Mesenchymal stem cell (in vitro differentiated cells and primary cell): ENCODE data around the gene FARP1.
"Not testable (repeated sequence)": the region's sequence is repeated elsewhere in the genome, so short reads cannot be mapped to it uniquely, and the experiment has no call there.

Experiments
- DNase-seq: peaks from one replicate; pipeline ENCODE4 v3.0.0-alpha.2; 2013
- H2AFZ ChIP-seq: one replicate; pipeline ENCODE4 v1.6.1; 2013; ENCODE audit warnings: low read depth, mild to moderate bottlenecking, control low read depth, inconsistent platforms, low read length, moderate library complexity
- H2AK5ac ChIP-seq: 2 replicates; pipeline ENCODE4 v1.6.1; 2013; ENCODE audit warnings: low read length, moderate library complexity, mild to moderate bottlenecking, inconsistent platforms; ENCODE audit not compliant: severe bottlenecking
- H2BK120ac ChIP-seq: one replicate; pipeline ENCODE4 v1.6.1; 2013; ENCODE audit warnings: low read depth, mild to moderate bottlenecking, inconsistent platforms, low read length, moderate library complexity
- H2BK12ac ChIP-seq, 2 experiments: one replicate each; pipeline ENCODE4 v1.6.1; 2013; ENCODE audit warnings: inconsistent platforms in 2 of 2, low read length in 2 of 2, mild to moderate bottlenecking in 2 of 2, moderate library complexity in 2 of 2, control low read depth in 1 of 2
- H2BK15ac ChIP-seq: one replicate; pipeline ENCODE4 v1.6.1; 2013; ENCODE audit warnings: mild to moderate bottlenecking, low read depth, inconsistent platforms; ENCODE audit not compliant: poor library complexity, severe bottlenecking
- H2BK5ac ChIP-seq: 2 replicates; pipeline ENCODE4 v1.6.1; 2013; ENCODE audit warnings: low read depth, mild to moderate bottlenecking, low read length, control low read depth, inconsistent platforms; ENCODE audit not compliant: poor library complexity, severe bottlenecking
- H3K14ac ChIP-seq, 2 experiments: one replicate each; pipeline ENCODE4 v1.6.1; 2013; ENCODE audit warnings: inconsistent platforms in 2 of 2, low read length in 2 of 2, control low read depth in 1 of 2, mild to moderate bottlenecking in 1 of 2, moderate library complexity in 1 of 2
- H3K18ac ChIP-seq, 2 experiments: one replicate each; pipeline ENCODE4 v1.6.1; 2013; ENCODE audit warnings: inconsistent platforms in 2 of 2, low read length in 2 of 2, control low read depth in 1 of 2, low read depth in 1 of 2, mild to moderate bottlenecking in 1 of 2
- H3K23ac ChIP-seq, 2 experiments: one replicate each; pipeline ENCODE4 v1.6.1; 2013; ENCODE audit warnings: inconsistent platforms in 2 of 2, low read length in 2 of 2, mild to moderate bottlenecking in 2 of 2, moderate library complexity in 2 of 2, control low read depth in 1 of 2
- H3K27ac ChIP-seq: 2 replicates; pipeline ENCODE4 v1.5.1; 2013; ENCODE audit warnings: mild to moderate bottlenecking, moderate library complexity, low read length, control low read depth, inconsistent platforms; ENCODE audit not compliant: poor library complexity, severe bottlenecking
- H3K27me3 ChIP-seq, 2 experiments: 2 replicates each; pipeline versions ENCODE4 v1.6.1 to v1.7.0; 2013; ENCODE audit warnings: low read length in 2 of 2, mild to moderate bottlenecking in 2 of 2, moderate library complexity in 2 of 2, control low read depth in 1 of 2, inconsistent platforms in 1 of 2; ENCODE audit not compliant: control insufficient read depth in 1 of 2, insufficient read depth in 1 of 2
- H3K36me3 ChIP-seq, 2 experiments: 2 replicates each; pipeline versions ENCODE4 v1.6.1 to v1.7.0; 2013; ENCODE audit warnings: low read length in 2 of 2, control low read depth in 1 of 2, inconsistent platforms in 1 of 2, low read depth in 1 of 2, mild to moderate bottlenecking in 1 of 2; ENCODE audit not compliant: insufficient read depth in 2 of 2, control insufficient read depth in 1 of 2
- H3K4ac ChIP-seq, 2 experiments: one replicate each; pipeline ENCODE4 v1.6.1; 2013; ENCODE audit warnings: inconsistent platforms in 2 of 2, low read length in 2 of 2, mild to moderate bottlenecking in 2 of 2, moderate library complexity in 2 of 2, control low read depth in 1 of 2, low read depth in 1 of 2
- H3K4me1 ChIP-seq: 2 replicates; pipeline ENCODE4 v1.6.1; 2013; ENCODE audit warnings: low read depth, low read length, control low read depth; ENCODE audit not compliant: control insufficient read depth, insufficient read depth
- H3K4me2 ChIP-seq: 2 replicates; pipeline ENCODE4 v1.6.1; 2013; ENCODE audit warnings: low read length, mild to moderate bottlenecking, inconsistent platforms; ENCODE audit not compliant: poor library complexity, severe bottlenecking
- H3K4me3 ChIP-seq, 2 experiments: 2 replicates each; pipeline versions ENCODE4 v1.5.1 to v1.7.0; 2013; ENCODE audit warnings: low read length in 2 of 2, mild to moderate bottlenecking in 2 of 2, control low read depth in 1 of 2, low read depth in 1 of 2; ENCODE audit not compliant: insufficient read depth in 1 of 2
- H3K79me1 ChIP-seq: replicated peaks from 2 replicates; pipeline ENCODE4 v1.6.1; 2013; ENCODE audit warnings: mild to moderate bottlenecking, control low read depth, low read length, inconsistent platforms; ENCODE audit not compliant: poor library complexity, severe bottlenecking
- H3K9ac ChIP-seq: 2 replicates; pipeline ENCODE4 v1.7.0; 2013; ENCODE audit warnings: mild to moderate bottlenecking, low read length, moderate library complexity
- H3K9me3 ChIP-seq: 2 replicates; pipeline ENCODE4 v1.7.0; 2013; ENCODE audit warnings: mild to moderate bottlenecking, low read length; ENCODE audit not compliant: control insufficient read depth
- H4K8ac ChIP-seq: one replicate; pipeline ENCODE4 v1.6.1; 2013; ENCODE audit warnings: inconsistent platforms, mild to moderate bottlenecking, low read length, moderate library complexity
- H4K91ac ChIP-seq: one replicate; pipeline ENCODE4 v1.6.1; 2013; ENCODE audit warnings: mild to moderate bottlenecking, low read length, inconsistent platforms
- WGBS: methylation state at CpG from one replicate; pipeline ENCODE4 v1.1.7; 2013; ENCODE audit warnings: mixed read lengths; 5-methylcytosine and 5-hydroxymethylcytosine counted together

The FARP1 gene

DNA sequence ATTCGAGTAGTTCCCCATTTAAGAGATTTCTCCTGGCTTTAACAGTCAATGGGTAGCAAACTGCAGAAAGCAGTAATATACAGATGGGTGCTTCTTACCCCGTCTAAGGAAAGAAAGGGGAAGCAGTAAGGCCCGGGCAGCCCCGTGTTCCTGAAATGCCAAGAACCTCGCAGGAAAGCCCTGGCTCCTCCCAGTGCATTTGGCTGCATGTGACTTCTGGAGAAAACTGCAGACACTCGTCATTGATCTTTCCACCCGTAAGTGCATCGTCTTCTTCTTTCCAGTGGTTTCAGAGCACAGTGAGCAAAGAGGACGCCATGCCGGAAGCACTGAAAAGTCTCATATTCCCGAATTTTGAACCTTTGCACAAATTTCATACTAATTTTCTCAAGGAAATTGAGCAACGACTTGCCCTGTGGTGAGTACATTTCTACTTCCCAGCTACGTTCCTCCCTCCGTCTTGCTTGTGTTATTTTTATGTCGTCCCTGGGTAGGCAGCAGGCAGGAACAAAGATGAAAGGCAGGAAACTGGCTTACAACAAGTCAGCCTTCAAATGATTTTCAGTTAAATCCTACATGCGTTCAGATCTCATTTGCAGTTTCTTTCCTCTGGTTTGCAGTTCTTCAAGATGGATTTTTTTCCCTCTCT lies 268.8 kb downstream of the FARP1 start:
- Histone ChIP-seq H3K4me1 (no peaks in the 10 kb centered on the region), H3K79me1 (peaks cover 25% of the 10 kb centered on the region), H2BK12ac (no peak overlapping the region), H3K27ac (no peak overlapping the region), H3K9me3 (no peaks in the 10 kb centered on the region), H3K27me3 (no peaks in the 10 kb centered on the region), H4K8ac (no peak overlapping the region), H2BK120ac (no peak overlapping the region), H2AFZ (no peak overlapping the region), H3K4me3 (no peak overlapping the region), H2BK5ac (no peak overlapping the region), H4K91ac (no peak overlapping the region), H2AK5ac (no peak overlapping the region), H2BK15ac (no peak overlapping the region), H3K36me3 (peaks cover 56 to 73% of the 10 kb centered on the region in 2 experiments), H3K9ac (peak overlapping the region; percentile 39), H3K18ac (no peak overlapping the region), H3K23ac (no peak overlapping the region), H3K4me2 (no peak overlapping the region), H3K14ac (no peak overlapping the region), H3K4ac (no peak overlapping the region)
- WGBS, result 90% methylated on average over 15 of the region's 16 CpGs
- no peak for DNase-seq

DNA sequence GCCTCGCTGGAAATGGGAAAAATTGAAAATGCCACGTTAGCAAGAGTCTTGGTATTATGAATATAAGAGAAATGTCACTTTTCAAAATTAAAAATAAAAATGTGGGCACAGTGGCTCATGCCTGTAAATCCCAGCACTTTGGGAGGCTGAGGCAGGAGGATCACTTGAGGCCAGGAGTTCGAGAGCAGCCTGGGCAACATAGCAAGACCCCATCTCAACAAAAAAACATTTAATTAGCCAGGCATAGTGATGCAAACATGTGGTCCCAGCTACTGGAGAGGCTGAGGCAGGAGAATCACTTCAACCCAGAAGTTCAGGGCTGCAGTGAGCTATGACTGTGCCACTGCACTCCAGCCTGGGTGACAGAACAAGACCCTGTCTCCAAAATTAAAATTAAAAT lies 270.4 kb downstream of the FARP1 start:
- Histone ChIP-seq H3K36me3 (peaks cover 56 to 71% of the 10 kb centered on the region in 2 experiments), H3K79me1 (peaks cover 21% of the 10 kb centered on the region)
- not testable (repeated sequence) for H2BK15ac ChIP-seq, H2BK5ac ChIP-seq, H2BK120ac ChIP-seq, H3K4me2 ChIP-seq, H3K27me3 ChIP-seq, H3K18ac ChIP-seq, H3K27ac ChIP-seq, H3K23ac ChIP-seq, H3K9ac ChIP-seq, H2BK12ac ChIP-seq, H2AK5ac ChIP-seq, H3K14ac ChIP-seq, H3K4me3 ChIP-seq, H3K4me1 ChIP-seq, H4K8ac ChIP-seq, H4K91ac ChIP-seq, H3K9me3 ChIP-seq, H2AFZ ChIP-seq, H3K4ac ChIP-seq, DNase-seq
- WGBS, result 90% methylated on average over 3 of the region's 3 CpGs

- no peak overlapping the region for H3K14ac ChIP-seq
- no peak overlapping the region for H2AK5ac ChIP-seq
- no peak for DNase-seq
- no peak overlapping the region for H3K4ac ChIP-seq
- peaks cover 21% of the 10 kb centered on the region for H3K79me1 ChIP-seq
- no peak overlapping the region for H2BK15ac ChIP-seq
- no peak overlapping the region for H3K27ac ChIP-seq
- WGBS, result 98% methylated on average over 7 of the region's 7 CpGs
- no peak overlapping the region for H2AFZ ChIP-seq
- no peak overlapping the region for H2BK120ac ChIP-seq
- no peak overlapping the region for H3K4me2 ChIP-seq
- H3K4me3 ChIP-seq, result no peak overlapping the region
- peaks cover 61 to 74% of the 10 kb centered on the region in 2 experiments for H3K36me3 ChIP-seq
- no peak overlapping the region for H4K91ac ChIP-seq
- no peaks in the 10 kb centered on the region for H3K4me1 ChIP-seq
- no peaks in the 10 kb centered on the region for H3K27me3 ChIP-seq
- no peaks in the 10 kb centered on the region for H3K9me3 ChIP-seq
- no peak overlapping the region for H3K9ac ChIP-seq
- no peak overlapping the region for H4K8ac ChIP-seq
- no peak overlapping the region for H2BK5ac ChIP-seq
- no peak overlapping the region for H3K18ac ChIP-seq
- H2BK12ac ChIP-seq, result no peak overlapping the region
- no peak overlapping the region for H3K23ac ChIP-seq
These were observed 270.9 kb downstream of the FARP1 start for GRCh38 chr13:98413796-98414195.

GRCh38 chr13:98415326-98416070 lies 272.6 kb downstream of the FARP1 start:
- no peak overlapping the region for H3K23ac ChIP-seq

More at GRCh38 chr13:98415326-98416070, 272.6 kb downstream of the FARP1 start:
- Histone ChIP-seq H2BK12ac (no peak overlapping the region), H4K91ac (no peak overlapping the region), H3K4me3 (no peak overlapping the region), H2BK120ac (no peak overlapping the region), H3K4me1 (no peaks in the 10 kb centered on the region), H3K9ac (no peak overlapping the region), H3K4ac (no peak overlapping the region), H3K9me3 (no peaks in the 10 kb centered on the region), H3K27me3 (no peaks in the 10 kb centered on the region), H3K14ac (no peak overlapping the region), H2BK15ac (no peak overlapping the region), H2AK5ac (no peak overlapping the region), H3K79me1 (peaks cover 25% of the 10 kb centered on the region), H3K27ac (no peak overlapping the region), H3K4me2 (no peak overlapping the region), H4K8ac (peak overlapping the region; percentile 19), H3K36me3 (peaks cover 63 to 74% of the 10 kb centered on the region in 2 experiments), H2BK5ac (no peak overlapping the region), H2AFZ (no peak overlapping the region), H3K18ac (no peak overlapping the region)
- WGBS, result 95% methylated on average over 16 of the region's 18 CpGs
- DNase-seq, result no peak
